Stimulated activated CD8-positive, alpha-beta memory T cell treated with anti-CD3 and anti-CD28 coated beads, Interleukin-7, amount 100 ng/mL, for 48 hours (primary cell): ENCODE data around the gene C16orf95.
"Not testable (repeated sequence)": the region's sequence is repeated elsewhere in the genome, so short reads cannot be mapped to it uniquely, and the experiment has no call there.

Source experiments
- DNase-seq, 2 donors: peaks; one replicate each; pipeline ENCODE4 v3.0.0-alpha.2; 2020; ENCODE audit warnings: low read depth in 1 of 2; ENCODE audit errors: extremely low read depth in 1 of 2

C16orf95 gene

DNA sequence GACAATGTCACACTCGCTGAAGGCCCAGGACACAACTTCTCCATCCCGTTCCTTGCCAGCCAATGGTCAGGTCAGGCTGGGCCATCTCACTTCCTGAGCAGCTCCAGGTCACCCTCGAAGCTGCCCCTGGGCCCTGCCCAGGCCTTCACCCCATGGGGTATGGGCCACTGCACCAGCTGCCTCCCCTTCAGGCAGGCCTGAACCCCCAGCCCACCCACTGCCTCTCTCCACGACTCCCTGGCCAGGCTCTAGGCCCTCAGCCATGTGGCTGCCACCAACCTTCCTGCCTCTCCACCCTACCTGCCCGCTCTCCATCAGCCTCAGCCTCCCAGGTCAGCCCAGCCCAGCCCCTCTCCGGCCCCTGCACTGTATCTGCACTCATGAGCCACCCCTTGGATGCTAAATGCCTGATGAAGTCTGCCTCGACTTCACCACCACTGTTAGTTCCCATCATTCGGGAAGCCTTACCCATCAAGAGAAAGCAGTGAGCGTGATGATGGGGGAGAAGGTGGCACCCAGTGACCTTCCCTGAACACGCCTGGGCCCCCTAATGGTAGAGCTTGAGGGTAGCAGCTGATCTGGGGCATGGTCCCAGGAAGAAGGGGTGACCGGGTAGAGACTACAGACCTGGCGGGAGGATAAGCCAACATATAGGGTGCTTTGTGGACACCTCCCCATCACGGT, 30.9 kb upstream of the C16orf95 start:
- no peak for DNase-seq

DNA sequence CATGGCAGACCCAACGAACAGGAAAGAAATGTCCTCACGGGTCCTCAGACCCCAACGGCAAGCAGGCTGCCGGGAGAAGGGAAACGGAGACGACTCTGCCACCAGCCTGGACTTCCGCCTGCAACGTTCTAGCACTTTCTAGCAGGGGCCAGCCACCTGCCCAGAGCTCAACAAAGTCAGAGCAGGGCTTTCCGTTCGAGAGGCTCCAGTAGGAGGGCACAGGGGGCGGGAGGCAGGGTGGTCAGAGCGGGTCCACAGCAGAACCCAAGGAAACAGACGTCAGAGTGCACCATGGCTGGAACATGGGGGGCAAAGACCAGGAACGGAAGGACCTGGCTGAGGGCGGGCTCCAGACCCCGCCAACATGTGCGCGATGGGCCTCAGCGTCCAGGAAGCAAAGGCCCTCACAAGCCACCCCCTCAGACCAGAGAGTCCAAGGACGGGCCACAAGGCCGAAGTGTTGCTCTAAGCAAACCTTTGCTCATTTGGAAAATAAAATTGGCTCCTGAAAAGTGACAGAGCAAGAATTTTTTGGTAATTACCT, 29.4 kb upstream of the C16orf95 start:
- DNase-seq = no peak

DNA sequence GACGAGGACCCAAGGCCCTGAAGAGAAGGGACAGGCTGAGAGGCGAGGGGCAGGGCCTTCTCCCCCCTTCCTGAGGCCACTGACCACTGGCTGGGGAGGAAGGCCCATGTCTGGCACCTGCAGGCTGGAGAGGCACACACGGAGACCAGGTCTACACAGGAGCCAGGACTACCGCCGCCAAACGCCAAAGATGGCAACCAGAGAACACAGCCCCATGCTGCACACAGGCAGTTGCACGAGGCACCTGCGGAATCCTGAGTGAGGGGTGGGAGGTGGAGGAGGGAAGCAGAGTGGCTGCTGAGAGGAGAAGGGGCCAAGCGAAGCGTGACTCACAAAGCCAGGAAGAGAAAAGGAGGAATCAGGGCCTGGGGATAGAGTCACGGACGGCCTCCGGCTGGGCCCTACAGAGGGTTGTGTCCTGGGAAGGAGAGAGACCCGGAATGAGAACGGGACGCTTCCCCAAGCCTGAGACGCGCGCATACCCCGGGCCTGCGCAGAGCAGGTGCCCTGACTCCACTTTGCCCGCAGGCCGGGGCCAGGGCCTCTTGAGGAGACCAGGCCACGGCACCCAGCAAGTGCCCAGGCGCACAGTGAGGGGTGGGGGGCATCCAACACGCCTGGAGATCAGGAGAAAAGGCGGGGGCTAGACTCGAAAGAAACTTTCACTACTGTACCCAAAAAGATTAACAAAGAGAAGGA, 28.7 kb upstream of the C16orf95 start:
- no peak for DNase-seq

DNA sequence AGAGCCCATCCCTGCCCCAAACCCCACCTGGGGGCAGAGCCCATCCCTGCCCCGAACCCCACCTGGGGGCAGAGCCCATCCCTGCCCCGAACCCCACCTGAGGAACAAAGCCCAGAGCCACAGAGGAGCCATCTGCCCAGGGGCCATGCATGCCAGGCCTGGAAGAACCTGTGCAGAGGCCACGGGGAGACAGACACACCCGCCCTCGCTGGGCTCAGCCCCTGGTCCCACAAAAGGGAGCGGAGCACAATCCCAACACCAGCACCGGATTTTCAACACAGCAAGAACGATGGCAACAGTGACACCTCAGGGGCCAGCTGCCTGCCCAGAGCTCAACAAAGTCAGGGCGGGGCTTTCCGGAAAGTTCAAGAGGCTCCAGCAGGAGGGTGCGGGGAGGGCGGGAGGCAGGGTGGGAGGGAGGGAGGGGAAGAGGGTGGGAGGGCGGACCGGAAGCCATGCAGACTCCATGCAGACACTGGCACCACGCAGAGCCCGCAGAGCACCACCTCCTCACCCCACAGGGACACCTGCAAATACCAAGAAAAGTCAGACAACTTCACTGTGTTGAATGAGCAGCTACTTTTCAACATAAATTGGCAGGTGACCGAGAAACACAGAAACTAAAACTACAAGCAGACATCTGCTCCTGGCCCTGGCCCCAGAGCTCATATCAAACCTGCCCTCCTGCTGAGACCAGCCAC, 27.9 kb upstream of the C16orf95 start:
- peak; percentile 15 to 35 for DNase-seq

DNA sequence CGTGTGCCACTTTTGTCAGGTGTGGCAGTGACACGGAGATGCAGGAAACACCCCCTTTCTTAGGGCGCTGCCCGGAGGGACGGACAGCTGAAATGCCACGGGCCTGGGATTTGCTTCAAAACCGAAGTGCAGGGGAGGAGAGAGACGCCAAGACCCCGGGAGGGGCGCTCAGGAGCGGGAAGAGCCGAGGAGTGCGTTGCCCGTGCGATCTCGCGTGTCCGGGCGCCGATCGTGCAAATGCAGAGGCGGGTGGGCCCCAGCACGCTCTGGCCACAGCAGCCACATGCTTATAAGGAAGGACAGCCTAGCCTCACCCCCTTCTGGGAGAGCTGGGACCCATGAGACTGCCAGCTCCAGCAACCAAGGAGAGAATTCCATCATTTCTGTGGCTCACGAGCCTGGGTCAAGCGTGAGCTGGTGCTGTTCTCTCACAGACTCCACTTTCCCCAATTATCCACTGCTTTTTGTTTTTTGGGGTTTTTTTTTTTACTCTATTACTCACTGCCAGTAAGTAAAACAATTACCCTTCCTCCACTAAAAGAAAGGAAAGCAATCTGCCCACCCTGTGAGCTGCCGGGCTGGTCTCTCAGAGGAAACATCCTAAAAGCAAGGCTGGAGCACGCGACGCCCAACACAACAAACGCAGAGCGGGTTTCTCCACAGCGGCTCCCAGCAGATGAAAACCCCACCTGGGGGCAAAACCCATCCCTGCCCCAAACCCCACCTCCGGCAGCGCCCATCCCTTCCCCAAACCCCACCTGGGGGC, 27.2 kb upstream of the C16orf95 start:
- no peak for DNase-seq

DNA sequence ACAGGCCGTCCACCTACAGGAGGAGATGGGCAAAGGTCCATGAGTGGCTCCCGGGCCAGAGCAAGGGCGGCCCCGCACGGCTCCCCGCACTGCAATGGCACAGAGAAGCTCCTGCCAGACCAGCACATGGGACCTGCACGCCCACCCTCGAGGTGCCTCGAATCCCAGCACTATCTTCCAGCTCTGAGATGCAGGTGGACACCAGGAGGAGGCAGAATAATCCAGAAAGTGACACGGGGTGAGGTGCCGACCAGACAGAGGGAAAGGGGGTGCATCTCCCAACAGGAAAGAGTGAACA, 26.5 kb upstream of the C16orf95 start:
- DNase-seq = no peak

DNA sequence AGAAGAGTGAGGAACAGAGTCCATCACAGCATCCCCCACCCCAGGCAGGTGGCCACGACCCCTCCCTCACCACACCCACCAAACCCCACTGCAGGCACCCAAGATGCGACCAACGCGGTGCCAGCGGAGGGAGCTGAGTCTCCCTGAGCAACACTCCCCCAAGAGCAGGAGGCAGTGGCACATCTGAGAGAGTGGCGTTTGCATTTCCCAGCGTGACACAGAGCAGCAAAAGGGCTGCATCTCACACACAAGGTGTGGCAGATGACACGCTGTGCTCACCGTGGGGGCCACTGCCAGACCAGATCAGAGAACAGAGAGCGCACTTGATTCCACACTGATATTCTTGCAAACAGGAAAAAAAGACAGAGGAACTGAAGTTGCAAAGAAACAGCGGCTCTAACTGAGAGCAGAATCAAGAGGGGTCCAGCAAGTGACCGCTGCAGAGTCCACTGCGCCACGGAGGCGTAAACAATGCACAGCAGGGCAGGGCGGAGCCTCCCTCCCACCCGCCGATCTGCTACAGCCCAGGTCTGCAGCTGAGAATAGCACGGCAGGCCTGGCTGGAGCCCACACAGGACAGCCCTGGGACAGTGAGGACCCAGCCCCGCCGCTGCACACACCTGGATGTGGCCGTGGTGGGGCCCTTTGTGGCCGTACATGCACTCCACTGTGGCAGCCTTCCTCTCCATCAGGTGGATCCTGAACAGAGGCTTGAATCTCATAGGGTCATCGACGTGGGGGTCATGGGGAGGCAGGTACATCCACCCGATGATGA, 26.0 kb upstream of the C16orf95 start:
- DNase-seq = no peak

DNA sequence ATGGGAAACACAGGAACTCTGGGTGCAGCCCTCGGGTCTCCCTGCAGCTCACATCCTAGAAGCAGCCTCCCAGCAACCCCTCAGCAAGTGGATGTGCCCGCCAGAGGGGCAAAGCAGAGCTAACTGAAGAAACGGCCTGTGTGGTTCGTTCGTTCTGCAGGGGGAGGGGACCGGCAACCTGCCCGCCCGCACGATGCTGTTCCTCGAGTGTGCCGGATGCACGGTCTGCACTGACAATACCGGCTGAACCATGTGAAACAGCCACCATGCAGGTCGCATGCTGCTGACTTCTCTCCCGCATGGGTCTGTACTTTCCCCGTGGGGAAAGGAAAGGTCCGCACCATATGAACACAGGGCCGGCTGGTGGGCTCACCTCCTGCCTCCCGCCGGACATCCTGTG, 25.3 kb upstream of the C16orf95 start:
- DNase-seq = no peak

DNA sequence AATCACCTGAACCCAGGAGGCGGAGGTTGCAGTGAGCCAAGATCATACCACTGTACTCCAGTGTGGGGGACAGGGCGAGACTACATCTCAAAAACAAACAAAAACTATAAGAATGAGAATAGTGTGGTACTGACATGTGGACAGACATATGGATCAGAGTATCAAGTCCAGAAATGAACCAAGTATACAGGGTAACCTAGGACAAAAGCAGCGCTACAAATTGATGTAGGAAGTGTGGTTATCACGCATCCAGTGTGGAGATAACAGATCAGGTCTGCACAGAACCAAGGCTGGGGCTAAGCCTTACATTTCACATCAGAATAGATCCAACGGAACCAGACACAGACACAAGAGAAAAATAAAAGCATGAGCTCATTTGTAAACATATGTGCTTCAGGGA, 23.0 kb upstream of the C16orf95 start:
- no peak for DNase-seq

DNA sequence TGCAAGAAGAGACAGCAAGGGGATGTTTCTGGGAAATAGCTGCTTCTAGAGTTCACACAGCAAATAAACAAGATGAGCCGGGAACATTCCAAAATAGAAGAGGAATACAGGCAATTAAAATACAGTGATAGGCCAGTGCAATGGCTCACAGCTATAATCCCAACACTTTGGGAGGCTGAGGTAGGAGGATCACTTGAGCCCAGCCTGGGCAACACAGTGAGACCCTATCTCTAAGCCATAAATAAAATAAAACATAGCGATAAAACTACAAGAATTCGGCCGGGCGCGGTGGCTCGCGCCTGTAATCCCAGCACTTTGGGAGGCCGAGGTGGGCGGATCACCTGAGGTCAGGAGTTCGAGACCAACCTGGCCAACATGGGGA, 22.5 kb upstream of the C16orf95 start:
- not testable (repeated sequence) for DNase-seq

DNA sequence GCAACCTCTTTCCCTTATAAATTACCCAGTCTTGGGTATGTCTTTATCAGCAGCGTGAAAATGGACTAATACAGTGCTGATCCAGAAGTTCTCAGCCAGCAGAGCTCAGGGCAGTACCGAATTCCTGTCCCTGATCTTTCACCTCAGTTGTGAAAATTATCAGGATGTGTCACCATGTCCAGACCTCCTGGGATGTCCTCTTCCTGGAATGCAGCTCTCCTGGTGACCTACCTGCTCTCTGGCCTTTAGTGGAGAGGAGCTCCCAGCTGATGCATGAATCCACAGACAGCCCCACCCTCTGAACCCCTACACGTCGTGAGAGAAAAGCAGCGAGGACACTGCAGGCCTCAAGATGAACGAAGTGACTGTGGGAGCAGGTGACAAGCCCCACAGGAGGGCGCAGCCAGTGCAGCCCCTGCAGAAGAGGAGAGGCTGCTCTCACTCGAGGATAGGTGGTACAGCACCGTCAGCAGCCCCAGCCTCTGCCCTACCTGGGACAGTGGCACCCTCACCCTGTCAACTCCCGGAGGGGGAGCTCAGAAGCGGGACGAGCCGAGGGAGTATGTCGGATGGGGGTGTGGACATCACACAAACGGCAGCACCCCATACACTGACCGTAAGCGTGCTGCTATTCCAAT, 22.0 kb upstream of the C16orf95 start:
- DNase-seq = no peak

DNA sequence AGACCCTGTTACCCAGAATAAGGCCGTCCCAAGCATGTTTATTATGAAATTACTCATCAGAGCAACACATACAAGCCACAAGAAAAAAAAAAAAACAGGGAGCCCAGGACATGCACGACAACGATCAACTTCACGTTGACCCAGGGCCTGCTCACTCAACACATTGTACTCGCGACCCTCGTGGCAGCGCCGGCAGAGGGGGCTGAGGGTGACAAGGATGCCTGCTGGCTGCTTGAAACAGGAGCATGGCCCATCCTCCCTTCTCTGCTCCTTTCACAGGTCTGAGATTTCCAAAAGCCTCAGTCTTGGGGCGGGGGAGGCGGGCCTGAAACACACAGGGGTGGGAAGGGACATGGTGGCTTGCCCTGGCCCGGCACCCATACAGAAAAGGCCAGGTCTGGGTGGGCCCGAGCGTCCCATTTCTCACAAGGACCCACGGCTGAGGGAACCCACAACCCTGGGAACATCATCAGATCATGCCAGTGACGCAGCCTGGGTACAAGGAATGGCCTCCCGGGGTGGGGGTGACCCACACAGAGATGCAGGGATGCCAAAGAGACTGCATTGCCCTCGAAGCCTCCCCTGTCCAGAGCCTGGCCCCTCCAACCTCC, 21.1 kb upstream of the C16orf95 start:
- DNase-seq = no peak

DNA sequence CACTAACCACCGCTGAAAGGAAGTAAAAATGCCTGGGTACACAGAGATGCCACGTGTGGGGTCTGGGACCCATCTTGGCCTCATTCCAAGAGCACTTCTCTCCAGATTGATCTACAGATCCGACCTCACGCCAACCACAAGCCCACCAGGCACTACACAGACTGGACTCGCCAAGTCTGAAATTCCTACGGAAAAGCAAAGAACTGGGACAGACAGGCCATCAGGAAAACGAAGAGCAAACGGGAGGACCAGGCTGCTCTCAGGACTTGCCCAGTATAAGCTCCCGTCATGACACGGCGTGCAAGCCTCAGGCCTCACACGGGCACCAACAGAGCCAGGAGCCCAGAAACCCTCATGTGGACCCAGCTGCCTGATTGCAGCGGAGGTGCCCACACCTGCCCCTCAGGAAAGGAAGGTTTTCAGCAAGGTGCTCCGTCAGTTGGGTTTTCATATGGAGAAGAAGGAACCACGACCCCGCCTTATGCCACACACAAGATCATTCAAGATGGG, 20.1 kb upstream of the C16orf95 start:
- DNase-seq = no peak

DNA sequence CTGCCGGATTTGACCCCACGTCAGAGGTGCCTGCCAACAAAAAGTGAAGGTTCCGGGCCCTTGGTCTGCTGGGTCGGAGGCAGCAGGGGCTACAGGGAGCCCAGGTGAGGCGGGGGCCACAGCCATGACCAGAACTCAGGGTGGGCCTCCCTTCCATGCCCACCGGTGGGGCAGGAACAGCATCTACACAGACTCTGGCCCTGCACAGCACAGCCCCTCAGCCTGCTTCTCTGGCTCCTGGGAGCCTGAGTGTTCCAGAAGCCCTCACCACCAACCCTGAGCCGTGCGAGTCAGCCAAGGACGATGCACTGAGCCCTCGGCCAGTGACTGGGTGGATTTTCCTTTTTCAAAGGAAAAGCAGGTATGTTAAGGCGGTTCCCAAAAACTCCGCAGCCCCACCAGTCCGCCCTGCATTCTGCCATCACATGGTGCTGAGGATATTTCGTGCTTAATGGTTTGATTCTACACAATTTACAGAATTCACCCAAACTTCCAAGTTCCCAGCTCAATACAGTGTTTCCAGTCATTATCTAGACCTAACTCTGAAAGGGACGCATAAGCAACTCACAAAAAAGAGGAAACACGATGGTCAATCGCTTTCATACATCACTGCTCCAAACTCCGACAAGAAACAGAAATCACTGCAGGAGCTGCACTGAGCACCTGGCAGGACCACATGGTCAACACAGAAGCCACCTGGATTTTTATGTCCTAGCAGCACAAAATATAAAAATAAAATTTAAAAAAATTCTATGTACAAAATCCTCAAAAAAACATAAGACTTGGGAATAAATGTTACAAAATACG, 19.4 kb upstream of the C16orf95 start:
- no peak for DNase-seq

DNA sequence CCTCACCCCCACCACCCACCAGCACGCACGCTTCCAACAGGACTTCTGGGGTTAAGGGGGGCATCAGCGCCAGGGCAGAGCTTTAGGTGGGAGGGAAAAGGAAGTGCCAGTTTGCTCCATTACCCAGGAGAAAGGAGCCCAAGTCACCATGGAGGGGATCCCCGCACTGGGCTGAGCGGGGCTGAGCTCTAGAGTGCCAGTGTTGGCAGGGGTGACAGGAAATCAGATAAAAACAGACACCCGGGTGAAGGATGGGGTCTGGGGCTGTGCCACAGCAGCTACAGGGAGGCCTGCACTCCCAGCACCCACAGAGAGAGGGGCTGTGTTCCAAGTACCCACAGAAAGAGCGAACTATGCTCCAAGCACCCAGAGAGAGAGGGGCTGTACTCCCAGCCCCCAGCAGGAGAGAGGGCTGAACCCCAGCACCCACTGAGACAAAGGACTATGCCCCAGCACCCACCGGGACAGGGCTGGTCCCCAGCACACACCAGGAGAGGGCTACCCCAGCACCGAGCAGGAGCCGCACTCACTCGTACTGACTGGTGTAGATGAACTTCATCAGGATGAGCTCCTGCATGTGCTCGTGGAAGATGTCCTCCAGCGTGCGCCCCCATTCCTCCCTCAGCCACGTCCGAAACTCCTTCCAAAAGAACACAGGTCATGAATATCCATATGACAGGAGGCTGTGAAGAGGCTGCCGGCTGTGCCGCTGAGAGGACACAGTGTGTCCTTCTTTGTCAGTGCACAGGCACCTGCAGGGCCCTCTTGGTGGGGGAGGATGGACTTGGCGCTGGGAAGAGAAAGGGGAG, 18.6 kb upstream of the C16orf95 start:
- DNase-seq = no peak

DNA sequence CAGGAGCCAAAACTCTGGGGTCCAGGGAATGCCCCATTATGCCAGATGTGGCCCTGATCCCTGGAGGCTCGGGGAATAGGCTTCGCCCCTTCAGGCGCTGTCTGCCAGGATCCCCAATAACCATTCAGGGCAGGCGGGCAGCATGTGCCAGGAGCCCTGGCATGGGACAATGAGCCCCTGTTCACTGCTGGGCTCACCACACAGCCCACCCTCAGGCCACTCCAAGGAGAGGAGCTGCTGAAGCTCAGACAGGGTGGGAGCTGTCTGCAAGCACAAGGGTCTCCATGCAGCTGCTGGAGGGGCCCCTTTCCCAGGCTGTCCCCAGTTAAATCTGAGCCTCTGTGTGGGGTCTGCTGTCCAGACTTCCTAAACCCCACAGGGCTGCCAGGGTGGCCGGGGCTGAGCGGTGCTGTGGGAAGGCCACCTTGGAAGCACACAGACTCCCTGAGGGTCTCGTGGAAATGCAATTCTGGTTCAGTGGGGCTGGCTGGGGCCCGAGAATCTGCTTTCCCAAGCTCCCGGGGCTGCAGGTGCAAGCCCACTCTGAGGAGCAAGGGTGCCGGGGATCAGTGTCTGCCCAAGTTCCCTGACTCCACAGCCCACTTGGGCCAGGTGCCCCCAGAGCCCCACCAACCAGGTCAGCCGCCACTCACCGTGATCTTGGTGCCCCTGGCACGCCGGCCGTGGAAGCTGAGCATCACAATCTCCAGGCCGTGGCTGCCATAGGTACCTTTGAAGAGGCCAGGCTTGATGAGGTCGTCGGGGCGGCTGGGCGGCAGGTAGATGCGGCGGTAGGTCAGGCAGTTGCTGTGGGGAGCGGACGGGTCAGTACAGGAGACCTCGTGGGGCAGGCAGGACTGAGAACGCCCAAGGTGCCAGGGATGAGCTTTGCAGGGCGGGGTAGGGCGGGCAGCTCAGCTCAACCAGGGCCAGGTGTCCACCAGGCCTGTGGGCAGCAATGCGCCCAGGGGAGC, 17.7 kb upstream of the C16orf95 start:
- DNase-seq = no peak
